GM23338 (cell line): ENCODE results near the gene PDE4D.

Source experiments
- CREB1 ChIP-seq: fragments of 250-450 bp; sonication (Bioruptor Pico); IDR thresholded peaks from 2 replicates; pipeline ENCODE4 v1.5.0; 2020; ENCODE audit warnings: low read depth, mild to moderate bottlenecking, moderate library complexity
- EZH2 ChIP-seq: fragments of 200-600 bp; sonication (generic); IDR thresholded peaks from one replicate; pipeline ENCODE4 v1.8.0; 2017; ENCODE audit warnings: antibody characterized with exemption, mild to moderate bottlenecking, low read depth; ENCODE audit not compliant: unreplicated experiment
- POLR2AphosphoS5 ChIP-seq: IDR thresholded peaks from 2 replicates; pipeline ENCODE4 v1.6.1; 2016; ENCODE audit warnings: antibody characterized with exemption, low read depth
- TF ChIP-seq, protein P1 (sequence below), 2 experiments: fragments of 200-600 bp in 1 of 2; sonication (generic) in 1 of 2; conservative IDR thresholded peaks; 2 replicates each; pipeline versions ENCODE4 v1.5.1 to v1.6.1; 2016 to 2017; ENCODE audit warnings: antibody characterized with exemption in 2 of 2, low read depth in 2 of 2, mild to moderate bottlenecking in 2 of 2, moderate library complexity in 1 of 2
- TF ChIP-seq, protein P2 (sequence below): IDR thresholded peaks from one replicate; pipeline ENCODE4 v1.6.1; 2018; ENCODE audit warnings: antibody characterized with exemption; ENCODE audit not compliant: unreplicated experiment
- TF ChIP-seq, protein P3 (sequence below): IDR thresholded peaks from 2 replicates; pipeline ENCODE4 v1.6.1; 2016; ENCODE audit warnings: antibody characterized with exemption

DNA sequence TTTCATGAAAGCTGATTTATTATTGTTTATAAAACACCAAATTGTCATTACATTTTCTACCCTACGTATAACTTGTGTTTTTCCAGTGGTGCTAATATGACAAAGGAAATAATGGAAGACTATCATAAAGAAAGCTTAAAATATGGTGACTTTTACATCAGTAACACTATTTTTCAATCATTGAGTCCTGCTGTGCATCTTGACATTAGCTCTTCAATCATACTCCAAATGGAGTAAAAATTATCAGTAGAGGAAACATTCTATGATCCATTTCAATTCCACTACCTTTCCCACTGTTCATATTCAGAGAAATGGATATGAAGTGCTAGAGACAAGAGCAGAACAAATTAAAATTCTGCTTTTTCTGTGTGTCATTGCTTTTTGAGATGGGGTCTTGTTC lies 774.0 kb downstream of the PDE4D start:
- TF ChIP-seq, protein P1, sequence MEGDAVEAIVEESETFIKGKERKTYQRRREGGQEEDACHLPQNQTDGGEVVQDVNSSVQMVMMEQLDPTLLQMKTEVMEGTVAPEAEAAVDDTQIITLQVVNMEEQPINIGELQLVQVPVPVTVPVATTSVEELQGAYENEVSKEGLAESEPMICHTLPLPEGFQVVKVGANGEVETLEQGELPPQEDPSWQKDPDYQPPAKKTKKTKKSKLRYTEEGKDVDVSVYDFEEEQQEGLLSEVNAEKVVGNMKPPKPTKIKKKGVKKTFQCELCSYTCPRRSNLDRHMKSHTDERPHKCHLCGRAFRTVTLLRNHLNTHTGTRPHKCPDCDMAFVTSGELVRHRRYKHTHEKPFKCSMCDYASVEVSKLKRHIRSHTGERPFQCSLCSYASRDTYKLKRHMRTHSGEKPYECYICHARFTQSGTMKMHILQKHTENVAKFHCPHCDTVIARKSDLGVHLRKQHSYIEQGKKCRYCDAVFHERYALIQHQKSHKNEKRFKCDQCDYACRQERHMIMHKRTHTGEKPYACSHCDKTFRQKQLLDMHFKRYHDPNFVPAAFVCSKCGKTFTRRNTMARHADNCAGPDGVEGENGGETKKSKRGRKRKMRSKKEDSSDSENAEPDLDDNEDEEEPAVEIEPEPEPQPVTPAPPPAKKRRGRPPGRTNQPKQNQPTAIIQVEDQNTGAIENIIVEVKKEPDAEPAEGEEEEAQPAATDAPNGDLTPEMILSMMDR (conservative IDR thresholded peaks at IDR 0.05; ENCODE audit: low read depth in 2 of 2): no peak
- TF ChIP-seq POLR2AphosphoS5: no peak
- TF ChIP-seq EZH2: no peak
- TF ChIP-seq, protein P2, sequence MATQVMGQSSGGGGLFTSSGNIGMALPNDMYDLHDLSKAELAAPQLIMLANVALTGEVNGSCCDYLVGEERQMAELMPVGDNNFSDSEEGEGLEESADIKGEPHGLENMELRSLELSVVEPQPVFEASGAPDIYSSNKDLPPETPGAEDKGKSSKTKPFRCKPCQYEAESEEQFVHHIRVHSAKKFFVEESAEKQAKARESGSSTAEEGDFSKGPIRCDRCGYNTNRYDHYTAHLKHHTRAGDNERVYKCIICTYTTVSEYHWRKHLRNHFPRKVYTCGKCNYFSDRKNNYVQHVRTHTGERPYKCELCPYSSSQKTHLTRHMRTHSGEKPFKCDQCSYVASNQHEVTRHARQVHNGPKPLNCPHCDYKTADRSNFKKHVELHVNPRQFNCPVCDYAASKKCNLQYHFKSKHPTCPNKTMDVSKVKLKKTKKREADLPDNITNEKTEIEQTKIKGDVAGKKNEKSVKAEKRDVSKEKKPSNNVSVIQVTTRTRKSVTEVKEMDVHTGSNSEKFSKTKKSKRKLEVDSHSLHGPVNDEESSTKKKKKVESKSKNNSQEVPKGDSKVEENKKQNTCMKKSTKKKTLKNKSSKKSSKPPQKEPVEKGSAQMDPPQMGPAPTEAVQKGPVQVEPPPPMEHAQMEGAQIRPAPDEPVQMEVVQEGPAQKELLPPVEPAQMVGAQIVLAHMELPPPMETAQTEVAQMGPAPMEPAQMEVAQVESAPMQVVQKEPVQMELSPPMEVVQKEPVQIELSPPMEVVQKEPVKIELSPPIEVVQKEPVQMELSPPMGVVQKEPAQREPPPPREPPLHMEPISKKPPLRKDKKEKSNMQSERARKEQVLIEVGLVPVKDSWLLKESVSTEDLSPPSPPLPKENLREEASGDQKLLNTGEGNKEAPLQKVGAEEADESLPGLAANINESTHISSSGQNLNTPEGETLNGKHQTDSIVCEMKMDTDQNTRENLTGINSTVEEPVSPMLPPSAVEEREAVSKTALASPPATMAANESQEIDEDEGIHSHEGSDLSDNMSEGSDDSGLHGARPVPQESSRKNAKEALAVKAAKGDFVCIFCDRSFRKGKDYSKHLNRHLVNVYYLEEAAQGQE: no peak
- TF ChIP-seq, protein P3, sequence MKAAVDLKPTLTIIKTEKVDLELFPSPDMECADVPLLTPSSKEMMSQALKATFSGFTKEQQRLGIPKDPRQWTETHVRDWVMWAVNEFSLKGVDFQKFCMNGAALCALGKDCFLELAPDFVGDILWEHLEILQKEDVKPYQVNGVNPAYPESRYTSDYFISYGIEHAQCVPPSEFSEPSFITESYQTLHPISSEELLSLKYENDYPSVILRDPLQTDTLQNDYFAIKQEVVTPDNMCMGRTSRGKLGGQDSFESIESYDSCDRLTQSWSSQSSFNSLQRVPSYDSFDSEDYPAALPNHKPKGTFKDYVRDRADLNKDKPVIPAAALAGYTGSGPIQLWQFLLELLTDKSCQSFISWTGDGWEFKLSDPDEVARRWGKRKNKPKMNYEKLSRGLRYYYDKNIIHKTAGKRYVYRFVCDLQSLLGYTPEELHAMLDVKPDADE: no peak
- no peak for TF ChIP-seq CREB1 (CRISPR knock-in tag)
